Fibroblast of mammary gland (primary cell): ENCODE results near the gene CXorf66.
A peak's percentile ranks its signal among the peaks of the same experiment; 100 is the strongest.
"Not testable (repeated sequence)": the region's sequence is repeated elsewhere in the genome, so short reads cannot be mapped to it uniquely, and the experiment has no call there.

Experiments used
- DNase-seq: peaks from one replicate; pipeline ENCODE4 v3.0.0-alpha.2; 2010; ENCODE audit warnings: low read depth
- H3K4me3 ChIP-seq: 2 replicates; pipeline ENCODE4 v1.5.1; 2011; ENCODE audit warnings: low read depth, mild to moderate bottlenecking, low read length, moderate library complexity; ENCODE audit not compliant: control insufficient read depth
- TF ChIP-seq, protein P1 (sequence below): conservative IDR thresholded peaks from 2 replicates; pipeline ENCODE4 v1.5.1; 2011; ENCODE audit warnings: low read depth, low read length, inconsistent platforms; ENCODE audit not compliant: control insufficient read depth, insufficient read depth

The CXorf66 gene

GRCh38 chrX:139969286-139969685 is 4.0 kb upstream of the CXorf66 start:
- no peak overlapping the region for H3K4me3 ChIP-seq
- DNase-seq = no peak
- TF ChIP-seq, protein P1, sequence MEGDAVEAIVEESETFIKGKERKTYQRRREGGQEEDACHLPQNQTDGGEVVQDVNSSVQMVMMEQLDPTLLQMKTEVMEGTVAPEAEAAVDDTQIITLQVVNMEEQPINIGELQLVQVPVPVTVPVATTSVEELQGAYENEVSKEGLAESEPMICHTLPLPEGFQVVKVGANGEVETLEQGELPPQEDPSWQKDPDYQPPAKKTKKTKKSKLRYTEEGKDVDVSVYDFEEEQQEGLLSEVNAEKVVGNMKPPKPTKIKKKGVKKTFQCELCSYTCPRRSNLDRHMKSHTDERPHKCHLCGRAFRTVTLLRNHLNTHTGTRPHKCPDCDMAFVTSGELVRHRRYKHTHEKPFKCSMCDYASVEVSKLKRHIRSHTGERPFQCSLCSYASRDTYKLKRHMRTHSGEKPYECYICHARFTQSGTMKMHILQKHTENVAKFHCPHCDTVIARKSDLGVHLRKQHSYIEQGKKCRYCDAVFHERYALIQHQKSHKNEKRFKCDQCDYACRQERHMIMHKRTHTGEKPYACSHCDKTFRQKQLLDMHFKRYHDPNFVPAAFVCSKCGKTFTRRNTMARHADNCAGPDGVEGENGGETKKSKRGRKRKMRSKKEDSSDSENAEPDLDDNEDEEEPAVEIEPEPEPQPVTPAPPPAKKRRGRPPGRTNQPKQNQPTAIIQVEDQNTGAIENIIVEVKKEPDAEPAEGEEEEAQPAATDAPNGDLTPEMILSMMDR = no peak

GRCh38 chrX:139967750-139968149 is 2.4 kb upstream of the CXorf66 start:
- DNase-seq = no peak

GRCh38 chrX:139967300-139967699 is 2.0 kb upstream of the CXorf66 start:
- DNase-seq = peak; percentile 2

More at GRCh38 chrX:139967750-139968149, 2.4 kb upstream of the CXorf66 start:
- H3K4me3 ChIP-seq = no peak overlapping the region
- TF ChIP-seq, protein P1 = no peak

GRCh38 chrX:139966159-139966558 is 838 bp upstream of the CXorf66 start:
- DNase-seq, H3K4me3 ChIP-seq: not testable (repeated sequence)
- TF ChIP-seq, protein P1 = peak; percentile 2

More at GRCh38 chrX:139967300-139967699, 2.0 kb upstream of the CXorf66 start:
- H3K4me3 ChIP-seq = no peak overlapping the region
- TF ChIP-seq, protein P1 = peak; percentile 39

DNA sequence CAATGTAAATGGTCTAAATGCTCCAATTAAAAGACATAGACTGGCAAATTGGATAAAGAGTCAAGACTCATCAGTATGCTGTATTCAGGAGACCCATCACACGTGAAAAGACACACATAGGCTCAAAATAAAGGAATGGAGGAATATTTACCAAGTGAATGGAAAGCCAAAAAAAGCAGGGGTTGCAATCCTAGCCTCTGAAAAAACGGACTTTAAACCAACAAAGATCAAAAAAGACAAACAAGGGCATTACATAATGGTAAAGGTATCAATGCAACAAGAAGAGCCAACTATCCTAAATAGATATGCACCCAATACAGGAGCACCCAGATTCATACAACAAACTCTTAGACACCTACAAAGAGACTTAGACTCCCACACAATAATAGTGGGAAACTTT is 4.2 kb downstream of the CXorf66 start:
- not testable (repeated sequence) for DNase-seq, H3K4me3 ChIP-seq

DNA sequence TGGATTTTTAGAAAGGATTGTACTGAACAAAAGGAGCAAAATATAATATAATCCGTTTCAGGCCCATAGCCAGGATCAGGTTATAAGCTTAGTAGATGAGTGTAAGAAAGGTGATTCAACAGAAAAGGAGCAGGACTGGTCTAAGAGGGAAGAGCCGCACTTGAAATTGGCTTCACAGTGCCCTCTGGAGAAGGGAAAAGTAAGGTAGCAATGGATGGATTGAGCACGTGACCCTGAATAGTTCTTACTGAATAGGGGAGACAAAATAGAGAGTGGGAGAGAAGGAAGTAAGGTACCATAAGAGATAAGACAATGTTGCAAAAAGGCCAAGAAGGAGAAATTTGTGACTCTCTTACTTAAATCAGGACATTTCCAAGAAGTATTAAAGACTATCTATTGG is 15.6 kb downstream of the CXorf66 start:
- H3K4me3 ChIP-seq = no peak overlapping the region
- DNase-seq = no peak
- TF ChIP-seq, protein P1 = no peak

- no peak overlapping the region for H3K4me3 ChIP-seq
- no peak for DNase-seq
- TF ChIP-seq, protein P1 = no peak
These were observed 20.2 kb downstream of the CXorf66 start for GRCh38 chrX:139945075-139945474.
